Stomach (tissue), 4 donors: ENCODE measurements around the gene NRG2.

Source experiments
- CTCF ChIP-seq, 7 experiments: fragments of 450-650 bp in 4 of 7; fragments of 200-600 bp in 3 of 7; sonication (generic) in 3 of 7; IDR thresholded peaks; one replicate each; pipeline ENCODE4 v1.5.1; 2016 to 2019; ENCODE audit warnings: antibody characterized with exemption in 7 of 7, control low read depth in 2 of 7, mild to moderate bottlenecking in 1 of 7
- POLR2A ChIP-seq, 4 donors: fragments of 450-650 bp; IDR thresholded peaks; one replicate each; pipeline ENCODE4 v1.6.1; 2016; ENCODE audit warnings: antibody characterized with exemption in 4 of 4, control low read depth in 2 of 4, mild to moderate bottlenecking in 1 of 4, moderate library complexity in 1 of 4
- POLR2AphosphoS5 ChIP-seq, 3 donors: sonication (generic); formaldehyde crosslinking; IDR thresholded peaks; one replicate each; pipeline ENCODE4 v1.6.1; 2016; ENCODE audit warnings: antibody characterized with exemption in 3 of 3

GRCh38 chr5:139882961-139883539 is 160.0 kb downstream of the NRG2 start:
- TF ChIP-seq POLR2A (IDR thresholded peaks at IDR 0.05): no peak
- no peak for TF ChIP-seq CTCF (IDR thresholded peaks at IDR 0.05)
- TF ChIP-seq POLR2AphosphoS5 (IDR thresholded peaks at IDR 0.05): no peak
